Measurements from ENCODE around the gene ARMS2. TPM values are rescaled to one million over a fixed set of nuclear protein-coding genes. Genes with fewer than 3 reads are reported as not detected.

ARMS2 gene
- total and polyA plus RNA-seq, 8 donors = not detected

- TF ChIP-seq CTCF (IDR thresholded peaks at IDR 0.05) = no peak
- TF ChIP-seq POLR2A (IDR thresholded peaks at IDR 0.05) = no peak
- no peak for TF ChIP-seq POLR2AphosphoS5 (IDR thresholded peaks at IDR 0.05)
- TF ChIP-seq EP300 (IDR thresholded peaks at IDR 0.05) = no peak
- WGBS, 5 donors = 66 to 76% (median 74%) methylated on average over 14 of the region's 14 CpGs
- Histone ChIP-seq H3K36me3 (no peaks in the 10 kb centered on the region), H3K27me3 (no peaks in the 10 kb centered on the region), H3K9me3 (no peaks in the 10 kb centered on the region), H3K4me1 (peaks cover 0 to 7% (median 0%) of the 10 kb centered on the region in 4 donors), H3K27ac (no peak overlapping the region), H3K4me3 (no peak overlapping the region)
- DNase-seq = no peak
- intact Hi-C loops (cut with DNase I; ENCODE audit: low total_unique reads) = no loop called here
Measured at GRCh38 chr10:122450353-122450990, 4.0 kb upstream of the ARMS2 start.

GRCh38 chr10:122454071-122454470 lies 382 bp upstream of the ARMS2 start:
- Histone ChIP-seq H3K9me3 (no peaks in the 10 kb centered on the region), H3K4me1 (no peaks in the 10 kb centered on the region), H3K27ac (no peak overlapping the region), H3K36me3 (no peaks in the 10 kb centered on the region), H3K4me3 (no peak overlapping the region), H3K27me3 (peaks cover 0 to 18% (median 1%) of the 10 kb centered on the region in 3 donors)
- intact Hi-C loops (cut with DNase I; ENCODE audit: low total_unique reads) = no loop called here
- 82 to 93% (median 89%) methylated on average over 3 of the region's 3 CpGs for WGBS, 5 donors
- DNase-seq = no peak
- TF ChIP-seq POLR2AphosphoS5 (IDR thresholded peaks at IDR 0.05) = no peak

- 79 to 87% (median 86%) methylated on average over 11 of the region's 11 CpGs for WGBS, 5 donors
- Histone ChIP-seq H3K36me3 (no peaks in the 10 kb centered on the region), H3K4me1 (peaks cover 3 to 8% (median 4%) of the 10 kb centered on the region in 4 donors), H3K4me3 (no peak overlapping the region), H3K27ac (no peak overlapping the region), H3K9me3 (no peaks in the 10 kb centered on the region), H3K27me3 (peaks cover 0 to 32% (median 11%) of the 10 kb centered on the region in 3 donors)
- DNase-seq = no peak
- intact Hi-C loops (cut with DNase I; ENCODE audit: low total_unique reads) = no loop called here
- TF ChIP-seq POLR2A (IDR thresholded peaks at IDR 0.05) (no peak), EP300 (IDR thresholded peaks at IDR 0.05) (no peak), POLR2AphosphoS5 (IDR thresholded peaks at IDR 0.05) (no peak), CTCF (IDR thresholded peaks at IDR 0.05) (no peak)
Measured at GRCh38 chr10:122455376-122456079, 1.1 kb downstream of the ARMS2 start.

GRCh38 chr10:122457934-122458333 lies 3.5 kb downstream of the ARMS2 start:
- H3K27ac ChIP-seq = no peak overlapping the region
- TF ChIP-seq CTCF (IDR thresholded peaks at IDR 0.05) (no peak), EP300 (IDR thresholded peaks at IDR 0.05) (no peak), POLR2AphosphoS5 (IDR thresholded peaks at IDR 0.05) (no peak), POLR2A (IDR thresholded peaks at IDR 0.05) (no peak)
- no peaks in the 10 kb centered on the region for H3K9me3 ChIP-seq
- peaks cover 0 to 54% (median 14%) of the 10 kb centered on the region in 3 donors for H3K27me3 ChIP-seq
- no peaks in the 10 kb centered on the region for H3K36me3 ChIP-seq
- intact Hi-C loops (cut with DNase I; ENCODE audit: low total_unique reads) = no loop called here
- no peak for DNase-seq
- peaks cover 8 to 26% (median 20%) of the 10 kb centered on the region in 4 donors for H3K4me1 ChIP-seq
- WGBS, 5 donors = 58 to 63% (median 62%) methylated on average over 5 of the region's 5 CpGs
- no peak overlapping the region for H3K4me3 ChIP-seq

- DNase-seq = no peak
- Histone ChIP-seq H3K36me3 (no peaks in the 10 kb centered on the region), H3K4me1 (peaks cover 12 to 34% (median 28%) of the 10 kb centered on the region in 4 donors), H3K27me3 (peaks cover 0 to 62% (median 14%) of the 10 kb centered on the region in 3 donors), H3K4me3 (no peak overlapping the region), H3K27ac (no peak overlapping the region), H3K9me3 (no peaks in the 10 kb centered on the region)
- WGBS, 5 donors = 65 to 74% (median 67%) methylated on average over 6 of the region's 6 CpGs
- intact Hi-C loops (cut with DNase I; ENCODE audit: low total_unique reads) = no loop called here
- TF ChIP-seq EP300 (IDR thresholded peaks at IDR 0.05) = no peak
Measured at GRCh38 chr10:122458693-122459092, 4.2 kb downstream of the ARMS2 start.

Measured in stomach (tissue), 9 donors.